NB4 (cell line): ENCODE measurements around the gene LRRK1.

ENCODE experiments used
- DNase-seq: peaks from one replicate; pipeline ENCODE4 v3.0.0; 2010; ENCODE audit warnings: low read depth
- H3K4me3 ChIP-seq: one replicate; pipeline ENCODE4 v1.5.1; 2011; ENCODE audit warnings: mild to moderate bottlenecking, low read depth, low read length, moderate library complexity
- MYC ChIP-seq: IDR thresholded peaks from 2 replicates; pipeline ENCODE4 v1.6.1; 2011; ENCODE audit warnings: low read depth, low read length
- POLR2A ChIP-seq: IDR thresholded peaks from 2 replicates; pipeline ENCODE4 v1.6.1; 2011; ENCODE audit warnings: mild to moderate bottlenecking; ENCODE audit not compliant: insufficient read length; ENCODE audit errors: extremely low read depth
- TF ChIP-seq, protein P1 (sequence below): IDR thresholded peaks from one replicate; pipeline ENCODE4 v1.5.1; 2012; ENCODE audit warnings: low read depth, low read length
- TF ChIP-seq, protein P2 (sequence below): IDR thresholded peaks from 2 replicates; pipeline ENCODE4 v1.6.1; 2011; ENCODE audit warnings: low read depth, low read length

The LRRK1 gene

DNA sequence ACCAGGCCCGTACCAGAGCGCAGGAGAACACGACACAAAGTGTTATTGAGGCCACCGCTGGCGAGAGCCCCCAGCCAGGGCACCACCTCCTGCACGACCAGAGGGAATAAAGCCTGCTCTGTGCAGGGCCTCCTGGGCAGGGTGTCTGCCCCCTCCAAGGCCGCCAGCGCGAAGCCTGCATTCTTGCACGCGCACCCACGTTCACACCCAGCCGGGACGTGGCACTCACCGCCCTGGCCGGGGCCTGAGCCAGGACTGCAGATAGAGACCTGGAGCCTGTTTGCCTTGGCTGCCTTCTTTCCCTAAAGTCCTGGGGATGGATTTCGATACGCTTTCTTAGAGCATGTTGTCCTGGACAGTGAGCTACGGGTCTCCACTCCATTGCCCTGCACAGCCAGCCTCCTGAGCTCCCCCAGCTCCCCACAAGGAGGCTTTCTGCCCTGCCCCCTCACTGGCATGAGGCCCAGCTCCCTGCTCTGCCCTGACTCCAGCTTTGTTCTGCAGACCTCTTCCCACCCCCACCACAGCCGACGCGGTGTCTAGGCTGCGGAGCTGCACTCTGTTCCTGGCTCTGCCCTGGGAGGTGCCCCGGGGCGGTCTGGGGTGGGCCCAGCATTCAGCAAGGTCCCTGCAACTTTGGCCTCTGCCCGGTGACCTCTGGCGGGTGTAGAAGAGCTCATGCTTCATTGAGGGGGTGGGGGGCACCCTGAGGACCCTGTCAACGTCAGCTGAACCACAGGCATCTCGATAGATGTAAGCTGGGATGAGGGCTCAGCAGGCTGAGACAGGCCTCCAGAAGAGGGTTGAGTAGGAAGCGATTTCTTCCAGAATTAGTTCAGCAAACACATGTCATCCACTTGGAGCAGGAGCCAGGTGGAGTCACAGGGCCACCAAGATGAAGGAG is 145.0 kb downstream of the LRRK1 start:
- DNase-seq: no peak
- H3K4me3 ChIP-seq: no peak overlapping the region
- no peak for TF ChIP-seq MYC

DNA sequence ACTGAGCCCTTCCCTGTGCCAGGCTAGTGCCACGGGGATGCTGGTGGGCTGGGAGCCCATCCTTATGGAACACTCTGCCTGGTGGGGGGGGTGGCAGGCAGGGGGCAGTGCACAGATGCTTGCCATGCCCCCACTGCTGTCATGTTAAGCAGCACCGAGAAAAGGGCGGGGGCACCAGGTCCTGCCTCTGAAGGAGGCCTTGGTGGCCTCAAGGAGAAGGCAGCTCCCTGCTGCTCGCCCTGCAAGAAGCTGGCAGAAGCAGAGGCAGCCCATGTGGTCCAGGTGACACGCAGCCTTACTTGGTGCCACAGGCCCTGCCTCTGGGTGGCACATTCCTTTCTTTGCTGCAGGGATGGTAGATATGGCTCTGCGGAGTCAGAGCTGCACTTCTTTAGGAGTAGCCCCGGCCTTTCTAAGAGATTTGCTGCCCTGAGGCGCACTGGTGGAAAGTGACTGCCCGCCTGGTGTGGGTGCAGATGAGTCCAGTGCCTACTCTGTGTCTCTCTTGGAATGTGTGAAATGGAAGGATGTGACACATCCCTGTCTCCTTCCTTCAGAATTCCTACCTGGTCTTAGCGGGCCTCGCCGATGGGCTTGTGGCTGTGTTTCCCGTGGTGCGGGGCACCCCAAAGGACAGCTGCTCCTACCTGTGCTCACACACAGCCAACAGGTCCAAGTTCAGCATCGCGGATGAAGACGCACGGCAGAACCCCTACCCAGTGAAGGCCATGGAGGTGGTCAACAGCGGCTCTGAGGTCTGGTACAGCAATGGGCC is 145.8 kb downstream of the LRRK1 start:
- TF ChIP-seq, protein P1, sequence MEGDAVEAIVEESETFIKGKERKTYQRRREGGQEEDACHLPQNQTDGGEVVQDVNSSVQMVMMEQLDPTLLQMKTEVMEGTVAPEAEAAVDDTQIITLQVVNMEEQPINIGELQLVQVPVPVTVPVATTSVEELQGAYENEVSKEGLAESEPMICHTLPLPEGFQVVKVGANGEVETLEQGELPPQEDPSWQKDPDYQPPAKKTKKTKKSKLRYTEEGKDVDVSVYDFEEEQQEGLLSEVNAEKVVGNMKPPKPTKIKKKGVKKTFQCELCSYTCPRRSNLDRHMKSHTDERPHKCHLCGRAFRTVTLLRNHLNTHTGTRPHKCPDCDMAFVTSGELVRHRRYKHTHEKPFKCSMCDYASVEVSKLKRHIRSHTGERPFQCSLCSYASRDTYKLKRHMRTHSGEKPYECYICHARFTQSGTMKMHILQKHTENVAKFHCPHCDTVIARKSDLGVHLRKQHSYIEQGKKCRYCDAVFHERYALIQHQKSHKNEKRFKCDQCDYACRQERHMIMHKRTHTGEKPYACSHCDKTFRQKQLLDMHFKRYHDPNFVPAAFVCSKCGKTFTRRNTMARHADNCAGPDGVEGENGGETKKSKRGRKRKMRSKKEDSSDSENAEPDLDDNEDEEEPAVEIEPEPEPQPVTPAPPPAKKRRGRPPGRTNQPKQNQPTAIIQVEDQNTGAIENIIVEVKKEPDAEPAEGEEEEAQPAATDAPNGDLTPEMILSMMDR: no peak
- TF ChIP-seq, protein P2, sequence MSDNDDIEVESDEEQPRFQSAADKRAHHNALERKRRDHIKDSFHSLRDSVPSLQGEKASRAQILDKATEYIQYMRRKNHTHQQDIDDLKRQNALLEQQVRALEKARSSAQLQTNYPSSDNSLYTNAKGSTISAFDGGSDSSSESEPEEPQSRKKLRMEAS: no peak
- no peak for TF ChIP-seq POLR2A
- no peak for TF ChIP-seq MYC
- no peak for DNase-seq
- H3K4me3 ChIP-seq: no peak overlapping the region

DNA sequence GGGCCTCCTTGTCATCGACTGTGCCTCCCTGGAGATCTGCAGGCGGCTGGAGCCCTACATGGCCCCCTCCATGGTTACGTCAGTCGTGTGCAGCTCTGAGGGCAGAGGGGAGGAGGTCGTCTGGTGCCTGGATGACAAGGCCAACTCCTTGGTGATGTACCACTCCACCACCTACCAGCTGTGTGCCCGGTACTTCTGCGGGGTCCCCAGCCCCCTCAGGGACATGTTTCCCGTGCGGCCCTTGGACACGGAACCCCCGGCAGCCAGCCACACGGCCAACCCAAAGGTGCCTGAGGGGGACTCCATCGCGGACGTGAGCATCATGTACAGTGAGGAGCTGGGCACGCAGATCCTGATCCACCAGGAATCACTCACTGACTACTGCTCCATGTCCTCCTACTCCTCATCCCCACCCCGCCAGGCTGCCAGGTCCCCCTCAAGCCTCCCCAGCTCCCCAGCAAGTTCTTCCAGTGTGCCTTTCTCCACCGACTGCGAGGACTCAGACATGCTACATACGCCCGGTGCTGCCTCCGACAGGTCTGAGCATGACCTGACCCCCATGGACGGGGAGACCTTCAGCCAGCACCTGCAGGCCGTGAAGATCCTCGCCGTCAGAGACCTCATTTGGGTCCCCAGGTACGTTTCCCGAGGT is 146.5 kb downstream of the LRRK1 start:
- H3K4me3 ChIP-seq: no peak overlapping the region
- no peak for DNase-seq
- TF ChIP-seq, protein P2: no peak
- TF ChIP-seq, protein P1: no peak
- TF ChIP-seq MYC (no peak), POLR2A (no peak)

DNA sequence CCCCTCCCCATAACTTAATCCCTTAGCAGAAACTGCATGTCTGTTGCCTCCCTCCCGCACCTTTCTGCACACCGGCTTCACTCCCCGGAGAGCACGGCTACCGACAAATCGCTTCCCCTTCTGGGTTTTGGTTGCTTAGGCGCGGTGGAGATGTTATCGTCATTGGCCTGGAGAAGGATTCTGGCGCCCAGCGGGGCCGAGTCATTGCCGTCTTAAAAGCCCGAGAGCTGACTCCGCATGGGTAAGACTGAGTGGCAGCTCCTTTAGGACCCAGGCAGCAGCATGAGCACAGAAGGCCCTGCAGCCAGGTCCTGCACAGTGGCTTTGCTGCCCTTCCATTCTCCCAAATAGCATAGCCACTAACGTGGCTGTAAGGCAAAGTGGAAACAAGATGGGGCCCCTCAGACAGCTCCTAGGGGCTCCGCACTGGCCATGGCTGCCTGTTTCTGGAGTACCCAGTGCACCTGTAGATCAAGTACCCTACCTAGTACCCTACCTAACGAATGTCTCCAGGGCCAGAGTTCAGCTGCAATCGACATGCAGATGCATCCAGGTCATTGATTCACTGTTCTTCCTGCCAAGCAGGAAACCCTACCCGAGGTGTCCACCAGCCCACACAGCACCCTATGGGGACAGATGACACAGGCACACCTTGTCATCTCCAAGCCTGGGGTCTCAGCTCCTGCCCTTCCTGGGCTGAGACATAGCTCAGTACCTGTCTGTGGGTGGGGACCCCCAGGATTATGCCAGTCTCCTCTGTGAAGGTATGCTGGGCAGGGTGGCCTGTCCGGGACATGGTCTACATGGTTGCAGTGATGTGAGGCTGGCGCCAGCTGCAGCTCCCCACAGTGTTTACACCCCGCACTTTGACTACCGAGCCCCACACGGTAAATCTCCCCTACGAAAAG is 147.6 kb downstream of the LRRK1 start:
- TF ChIP-seq MYC (no peak), POLR2A (no peak)
- TF ChIP-seq, protein P2: no peak
- TF ChIP-seq, protein P1: no peak
- no peak overlapping the region for H3K4me3 ChIP-seq
- DNase-seq: no peak

DNA sequence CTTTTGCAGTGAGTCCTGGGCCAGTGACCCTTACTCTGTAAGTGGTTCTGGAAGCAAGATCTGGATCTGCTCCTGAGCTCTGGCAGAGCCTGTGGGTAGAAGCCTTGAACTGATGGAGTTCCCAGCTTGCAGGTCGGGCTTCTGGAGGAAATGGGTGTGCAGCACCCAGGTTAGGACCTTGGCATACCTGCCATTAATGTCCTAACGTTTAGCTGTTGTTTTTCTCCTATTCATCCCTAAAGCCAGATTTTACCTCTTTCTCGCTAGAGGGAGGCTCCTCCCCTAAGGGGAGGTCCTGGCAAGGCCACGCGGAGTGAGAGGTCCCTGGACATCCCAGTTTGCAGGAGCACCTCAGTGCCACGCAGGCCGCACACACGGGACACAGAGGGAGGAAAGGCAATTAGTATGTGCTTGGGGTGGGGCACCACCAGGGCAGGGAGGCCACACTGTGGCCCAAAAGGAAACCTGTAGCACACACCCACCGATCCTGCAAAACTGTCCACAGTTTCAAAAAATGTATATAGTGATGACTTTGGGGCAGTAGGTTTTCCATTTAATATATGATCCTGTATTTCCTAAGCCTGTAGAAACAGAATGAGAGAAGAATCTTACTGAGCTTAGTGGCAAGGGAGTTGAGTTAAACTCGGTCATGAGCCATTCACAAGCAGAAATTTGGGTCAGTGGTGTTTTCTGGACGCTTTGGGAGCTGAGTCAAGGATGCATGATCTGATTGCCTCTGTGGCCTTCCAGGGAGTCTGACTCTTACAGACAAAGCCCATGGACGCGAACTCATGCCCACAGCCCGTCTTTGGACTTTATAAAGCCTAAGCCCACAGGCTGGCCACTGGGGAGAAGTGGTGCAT is 148.7 kb downstream of the LRRK1 start:
- DNase-seq: no peak
- TF ChIP-seq, protein P2: no peak
- TF ChIP-seq MYC (no peak), POLR2A (no peak)
- TF ChIP-seq, protein P1: no peak
- H3K4me3 ChIP-seq: no peak overlapping the region
